Loucy (cell line): ENCODE data around the gene SERP1.

Source experiments
- CTCF ChIP-seq: fragments of 200-600 bp; sonication (generic); conservative IDR thresholded peaks from 2 replicates; pipeline ENCODE4 v1.5.1; 2014; ENCODE audit warnings: mild to moderate bottlenecking, antibody characterized with exemption, low read length
- EZH2phosphoT487 ChIP-seq: fragments of 200-600 bp; IDR thresholded peaks from 2 replicates; pipeline ENCODE4 v1.6.1; 2018; ENCODE audit warnings: antibody characterized with exemption, mild to moderate bottlenecking, moderate library complexity, borderline replicate concordance

DNA sequence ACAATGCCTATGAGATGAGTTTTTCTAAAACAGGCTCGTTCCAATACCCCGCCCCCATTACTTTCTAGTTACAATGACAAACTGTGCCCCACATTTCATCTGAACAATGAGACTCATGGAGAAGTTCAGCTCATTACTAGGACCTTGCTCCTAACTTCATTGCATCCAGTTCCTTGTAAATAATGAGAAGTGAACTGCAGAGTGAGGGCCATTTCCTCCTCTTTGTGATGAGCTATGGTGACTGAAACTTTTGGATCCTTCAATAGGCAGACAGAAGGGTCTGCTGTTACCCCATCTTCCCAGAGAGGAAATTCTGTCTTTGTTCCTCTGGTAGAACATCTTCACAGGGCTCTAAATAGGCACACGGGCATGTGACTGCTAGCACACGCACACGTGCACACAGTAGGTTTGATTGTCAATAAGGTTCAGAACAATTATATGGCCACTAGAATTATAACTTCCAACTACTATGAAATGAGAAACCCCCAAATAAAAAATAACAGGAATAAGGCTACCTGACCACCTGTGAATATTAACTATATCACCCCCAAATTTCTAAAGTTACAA is 51.8 kb downstream of the SERP1 start:
- TF ChIP-seq CTCF (no peak), EZH2phosphoT487 (no peak)
